ENCODE data around the gene RASL12.
"Not testable (repeated sequence)": the region's sequence is repeated elsewhere in the genome, so short reads cannot be mapped to it uniquely, and the experiment has no call there.

RASL12 gene

DNA sequence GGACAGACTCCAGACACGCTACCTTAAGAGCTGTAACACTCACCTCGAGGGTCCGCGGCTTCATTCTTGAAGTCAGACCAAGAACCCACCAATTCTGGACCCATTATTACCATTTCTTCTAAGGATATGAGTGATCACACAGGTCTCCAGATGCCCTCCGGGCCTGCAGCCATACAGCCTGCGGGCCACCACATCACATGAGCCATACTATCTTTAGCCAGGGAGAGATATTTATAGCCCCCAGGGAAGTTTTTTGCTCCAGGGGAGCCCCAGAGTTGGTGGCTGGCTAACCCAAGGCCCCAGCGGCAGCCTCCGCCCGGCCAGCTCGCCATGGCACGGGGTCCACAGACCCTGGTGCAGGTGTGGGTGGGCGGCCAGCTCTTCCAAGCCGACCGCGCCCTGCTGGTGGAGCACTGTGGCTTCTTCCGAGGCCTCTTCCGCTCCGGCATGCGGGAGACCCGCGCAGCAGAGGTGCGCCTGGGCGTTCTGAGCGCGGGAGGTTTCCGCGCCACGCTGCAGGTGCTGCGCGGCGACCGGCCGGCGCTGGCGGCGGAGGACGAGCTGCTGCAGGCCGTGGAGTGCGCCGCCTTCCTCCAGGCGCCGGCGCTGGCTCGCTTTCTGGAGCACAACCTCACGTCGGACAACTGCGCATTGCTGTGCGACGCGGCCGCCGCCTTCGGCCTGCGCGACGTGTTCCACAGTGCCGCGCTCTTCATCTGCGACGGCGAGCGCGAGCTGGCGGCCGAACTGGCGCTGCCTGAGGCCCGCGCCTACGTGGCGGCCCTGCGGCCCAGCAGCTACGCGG, 8.9 kb upstream of the RASL12 start, which contains the start of gene KBTBD13:
KBTBD13 (plus strand) TSS at position 261 of the 805 bp plus-strand sequence; CDS start at position 331, 70 bp downstream.
- Histone ChIP-seq H3K27me3 (ENCODE audit: insufficient read depth, poor library complexity, severe bottlenecking) (peaks cover 15% of the 10 kb centered on the region), H3K4me3 (ENCODE audit: severe bottlenecking) (no peak within 1 kb of the TSS), H3K36me3 (ENCODE audit: low read depth) (no peaks in the 10 kb centered on the region), H3K9me3 (ENCODE audit: severe bottlenecking) (no peaks in the 10 kb centered on the region), H3K27ac (ENCODE audit: poor library complexity, severe bottlenecking) (no peak within 1 kb of the TSS), H3K4me1 (ENCODE audit: insufficient read depth, poor library complexity, severe bottlenecking) (no peaks in the 10 kb centered on the region)
- DNase-seq (ENCODE audit: low spot score) (peak; percentile 55), ATAC-seq (ENCODE audit: low read depth) (no peak)
- TF ChIP-seq, protein P1, sequence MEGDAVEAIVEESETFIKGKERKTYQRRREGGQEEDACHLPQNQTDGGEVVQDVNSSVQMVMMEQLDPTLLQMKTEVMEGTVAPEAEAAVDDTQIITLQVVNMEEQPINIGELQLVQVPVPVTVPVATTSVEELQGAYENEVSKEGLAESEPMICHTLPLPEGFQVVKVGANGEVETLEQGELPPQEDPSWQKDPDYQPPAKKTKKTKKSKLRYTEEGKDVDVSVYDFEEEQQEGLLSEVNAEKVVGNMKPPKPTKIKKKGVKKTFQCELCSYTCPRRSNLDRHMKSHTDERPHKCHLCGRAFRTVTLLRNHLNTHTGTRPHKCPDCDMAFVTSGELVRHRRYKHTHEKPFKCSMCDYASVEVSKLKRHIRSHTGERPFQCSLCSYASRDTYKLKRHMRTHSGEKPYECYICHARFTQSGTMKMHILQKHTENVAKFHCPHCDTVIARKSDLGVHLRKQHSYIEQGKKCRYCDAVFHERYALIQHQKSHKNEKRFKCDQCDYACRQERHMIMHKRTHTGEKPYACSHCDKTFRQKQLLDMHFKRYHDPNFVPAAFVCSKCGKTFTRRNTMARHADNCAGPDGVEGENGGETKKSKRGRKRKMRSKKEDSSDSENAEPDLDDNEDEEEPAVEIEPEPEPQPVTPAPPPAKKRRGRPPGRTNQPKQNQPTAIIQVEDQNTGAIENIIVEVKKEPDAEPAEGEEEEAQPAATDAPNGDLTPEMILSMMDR (IDR thresholded peaks at IDR 0.05; ENCODE audit: poor library complexity, severe bottlenecking): no peak

DNA sequence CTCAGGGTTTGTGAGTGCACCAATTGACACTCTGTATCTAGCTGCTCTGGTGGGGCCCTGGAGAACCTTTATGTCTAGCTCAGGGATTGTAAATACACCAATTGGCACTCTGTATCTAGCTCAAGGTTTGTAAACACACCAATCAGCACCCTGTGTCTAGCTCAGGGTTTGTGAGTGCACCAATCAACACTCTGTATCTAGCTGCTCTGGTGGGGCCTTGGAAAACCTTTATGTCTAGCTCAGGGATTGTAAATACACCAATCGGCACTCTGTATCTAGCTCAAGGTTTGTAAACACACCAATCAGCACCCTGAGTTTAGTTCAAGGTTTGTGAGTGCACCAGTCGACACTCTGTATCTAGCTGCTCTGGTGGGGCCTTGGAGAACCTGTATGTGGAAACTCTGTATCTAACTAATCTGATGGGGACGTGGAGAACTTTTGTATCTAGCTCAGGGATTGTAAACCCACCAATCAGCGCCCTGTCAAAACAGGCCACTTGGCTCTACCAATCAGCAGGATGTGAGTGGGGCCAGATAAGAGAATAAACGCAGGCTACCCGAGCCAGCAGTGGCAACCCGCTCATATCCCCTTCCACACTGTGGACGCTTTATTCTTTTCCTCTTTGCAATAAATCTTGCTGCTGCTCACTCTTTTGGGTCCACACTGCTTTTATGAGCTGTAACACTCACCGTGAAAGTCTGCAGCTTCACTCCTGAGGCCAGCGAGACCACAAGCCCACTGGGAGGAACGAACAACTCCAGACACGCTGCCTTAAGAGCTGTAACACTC, 8.0 kb upstream of the RASL12 start:
- DNase-seq (ENCODE audit: low spot score); ATAC-seq (ENCODE audit: low read depth); H3K4me3 ChIP-seq (ENCODE audit: severe bottlenecking); H3K9me3 ChIP-seq (ENCODE audit: severe bottlenecking); H3K27ac ChIP-seq (ENCODE audit: poor library complexity, severe bottlenecking); H3K36me3 ChIP-seq (ENCODE audit: low read depth); H3K4me1 ChIP-seq (ENCODE audit: insufficient read depth, poor library complexity, severe bottlenecking): not testable (repeated sequence)
- H3K27me3 ChIP-seq (ENCODE audit: insufficient read depth, poor library complexity, severe bottlenecking): peaks cover 15% of the 10 kb centered on the region

DNA sequence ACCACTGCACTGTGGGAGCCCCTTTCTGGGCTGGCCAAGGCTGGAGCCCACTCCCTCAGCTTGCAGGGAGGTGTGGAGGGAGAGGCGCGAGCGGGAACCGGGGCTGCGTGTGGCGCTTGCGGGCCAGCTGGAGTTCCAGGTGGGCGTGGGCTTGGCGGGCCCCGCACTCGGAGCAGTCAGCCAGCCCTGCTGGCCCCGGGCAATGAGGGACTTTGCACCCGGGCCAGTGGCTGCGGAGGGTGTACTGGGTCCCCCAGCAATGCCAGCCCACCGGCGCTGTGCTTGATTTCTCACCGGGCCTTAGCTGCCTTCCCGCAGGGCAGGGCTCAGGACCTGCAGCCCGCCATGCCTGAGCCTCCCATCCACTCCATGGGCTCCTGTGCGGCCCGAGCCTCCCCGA, 7.2 kb upstream of the RASL12 start:
- not testable (repeated sequence) for H3K36me3 ChIP-seq (ENCODE audit: low read depth); H3K4me1 ChIP-seq (ENCODE audit: insufficient read depth, poor library complexity, severe bottlenecking); H3K4me3 ChIP-seq (ENCODE audit: severe bottlenecking); DNase-seq (ENCODE audit: low spot score); H3K27ac ChIP-seq (ENCODE audit: poor library complexity, severe bottlenecking); ATAC-seq (ENCODE audit: low read depth); H3K9me3 ChIP-seq (ENCODE audit: severe bottlenecking)
- H3K27me3 ChIP-seq (ENCODE audit: insufficient read depth, poor library complexity, severe bottlenecking): peaks cover 15% of the 10 kb centered on the region

DNA sequence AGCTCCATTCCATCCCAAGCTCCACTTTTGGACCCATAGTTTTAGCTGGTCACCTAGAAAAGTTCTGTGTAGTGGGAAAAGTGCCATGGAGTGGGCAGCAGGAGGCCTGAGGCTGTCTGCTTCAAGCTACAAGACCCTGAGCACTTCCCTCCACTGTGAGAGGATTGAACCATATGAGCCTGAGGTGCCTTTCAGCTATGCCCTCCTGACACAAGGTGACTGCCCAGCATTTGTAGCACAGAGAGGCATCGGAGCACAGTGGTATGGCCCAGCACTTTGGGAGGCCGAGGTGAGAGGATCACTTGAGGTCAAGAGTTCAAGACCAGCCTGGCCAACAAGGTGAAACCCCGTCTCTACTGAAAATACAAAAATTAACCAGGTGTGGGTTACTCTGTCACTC, 4.8 kb upstream of the RASL12 start:
- Histone ChIP-seq H3K4me3 (ENCODE audit: severe bottlenecking) (no peak overlapping the region), H3K27ac (ENCODE audit: poor library complexity, severe bottlenecking) (no peak overlapping the region), H3K9me3 (ENCODE audit: severe bottlenecking) (no peaks in the 10 kb centered on the region), H3K4me1 (ENCODE audit: insufficient read depth, poor library complexity, severe bottlenecking) (no peaks in the 10 kb centered on the region), H3K36me3 (ENCODE audit: low read depth) (no peaks in the 10 kb centered on the region), H3K27me3 (ENCODE audit: insufficient read depth, poor library complexity, severe bottlenecking) (peaks cover 21% of the 10 kb centered on the region)
- no peak for DNase-seq (ENCODE audit: low spot score)
- TF ChIP-seq, protein P1 (IDR thresholded peaks at IDR 0.05; ENCODE audit: poor library complexity, severe bottlenecking): no peak
- no peak for ATAC-seq (ENCODE audit: low read depth)

DNA sequence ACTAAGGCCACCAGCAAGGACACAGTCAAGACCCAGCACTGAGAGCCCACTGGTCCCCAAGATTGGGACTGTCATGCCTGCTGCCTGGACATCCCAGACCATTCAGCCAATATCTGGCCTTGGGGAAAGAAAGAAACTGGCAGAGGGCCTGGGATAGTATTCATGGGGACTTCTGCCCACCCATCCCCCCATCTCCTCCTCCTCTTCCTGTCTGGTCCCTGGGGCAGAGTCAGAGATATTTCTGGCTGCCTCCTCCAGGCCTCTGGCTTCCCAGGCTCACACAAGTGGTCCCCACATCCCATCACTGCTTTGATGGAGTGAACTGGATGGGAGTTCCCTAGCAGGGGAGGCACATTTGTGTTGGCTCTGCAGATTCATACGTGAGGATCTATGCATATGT, 4.2 kb upstream of the RASL12 start:
- Histone ChIP-seq H3K9me3 (ENCODE audit: severe bottlenecking) (no peaks in the 10 kb centered on the region), H3K27ac (ENCODE audit: poor library complexity, severe bottlenecking) (no peak overlapping the region), H3K4me3 (ENCODE audit: severe bottlenecking) (no peak overlapping the region), H3K4me1 (ENCODE audit: insufficient read depth, poor library complexity, severe bottlenecking) (no peaks in the 10 kb centered on the region), H3K36me3 (ENCODE audit: low read depth) (no peaks in the 10 kb centered on the region), H3K27me3 (ENCODE audit: insufficient read depth, poor library complexity, severe bottlenecking) (peaks cover 21% of the 10 kb centered on the region)
- TF ChIP-seq, protein P1 (IDR thresholded peaks at IDR 0.05; ENCODE audit: poor library complexity, severe bottlenecking): no peak
- ATAC-seq (ENCODE audit: low read depth) (no peak), DNase-seq (ENCODE audit: low spot score) (no peak)
